ENCODE measurements around the gene GLRA1. TPM values are rescaled to one million over a fixed set of nuclear protein-coding genes. Genes with fewer than 3 reads are reported as not detected.
"Not testable (repeated sequence)": the region's sequence is repeated elsewhere in the genome, so short reads cannot be mapped to it uniquely, and the experiment has no call there.

GLRA1 gene
- total RNA-seq, 1 donor from 2014 or later, result not detected

DNA sequence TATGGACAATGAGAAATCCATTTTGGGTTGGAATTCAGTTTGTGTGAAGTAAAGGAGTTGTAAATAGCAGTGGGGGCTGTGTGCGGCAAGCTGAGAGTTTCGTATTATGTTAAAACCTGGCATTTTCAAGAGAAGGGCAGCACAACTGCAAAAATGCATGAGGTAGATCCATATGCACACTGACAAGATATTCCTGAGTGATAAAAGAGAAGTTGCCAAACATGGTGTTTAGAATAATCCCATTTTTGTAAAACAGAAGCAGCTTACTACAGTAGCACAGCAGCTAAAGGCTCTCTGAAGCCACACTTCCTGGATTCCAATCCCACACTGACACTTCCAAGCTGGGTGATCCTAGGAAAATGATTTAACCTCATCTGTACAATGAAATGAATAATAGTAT, 11.2 kb downstream of the GLRA1 start:
- no peak for DNase-seq

DNA sequence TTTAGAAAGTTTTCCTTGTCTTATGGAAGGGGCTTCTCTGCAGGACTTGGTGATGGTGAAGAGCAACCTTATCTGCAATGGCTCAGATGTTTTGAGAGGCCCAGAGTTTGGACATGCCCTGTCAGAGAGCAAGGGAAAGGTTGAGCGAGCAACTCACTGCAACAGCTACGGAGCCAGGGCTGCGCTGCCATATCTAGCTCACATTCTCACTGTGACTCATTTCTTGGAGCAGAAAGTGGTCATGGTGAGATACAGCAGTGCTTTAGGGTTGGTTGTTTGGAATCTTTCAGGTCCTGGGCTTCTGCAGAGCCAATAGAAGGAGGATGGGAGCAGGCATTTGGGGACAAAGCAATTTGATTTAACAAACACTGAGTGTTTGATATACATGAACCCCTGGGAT, 12.3 kb downstream of the GLRA1 start:
- no peak for DNase-seq

DNA sequence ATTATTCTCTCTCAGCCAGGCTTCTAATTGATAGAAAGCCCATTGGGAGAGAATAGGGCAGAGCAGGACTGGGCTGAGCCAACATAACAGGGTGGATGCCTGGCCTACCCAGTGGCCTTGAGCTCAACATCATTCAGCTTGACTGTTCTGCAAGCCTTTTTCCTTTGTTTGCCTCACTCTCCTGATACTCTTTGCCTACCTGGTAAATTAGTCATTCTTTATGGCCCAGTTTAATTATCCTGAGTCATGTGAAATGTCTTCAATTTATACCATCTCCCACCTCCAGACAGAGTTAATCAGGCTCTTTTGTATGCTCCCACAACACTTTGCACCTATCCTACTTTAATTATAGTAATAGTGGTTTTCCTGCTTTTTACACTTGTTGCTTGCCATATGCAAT, 13.6 kb downstream of the GLRA1 start:
- no peak for DNase-seq

DNA sequence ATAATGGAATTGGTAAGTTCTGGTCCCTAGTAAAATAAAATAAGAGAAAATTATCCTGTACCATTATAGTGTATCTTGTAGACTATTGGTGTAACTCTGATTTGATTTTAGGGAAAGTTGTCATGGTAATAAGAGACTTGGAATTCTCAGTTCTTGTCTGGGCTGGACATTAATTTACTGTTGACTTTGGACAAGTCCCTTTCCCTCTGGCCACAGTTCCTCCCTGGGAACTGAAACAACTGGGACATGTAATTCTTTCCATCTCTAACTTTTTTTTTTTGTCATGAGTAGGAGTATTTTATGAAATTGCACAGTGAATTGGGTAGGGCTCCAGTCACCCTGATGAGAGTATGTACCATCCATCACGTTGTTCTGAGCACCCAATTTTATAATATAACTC, 15.0 kb downstream of the GLRA1 start:
- no peak for DNase-seq

DNA sequence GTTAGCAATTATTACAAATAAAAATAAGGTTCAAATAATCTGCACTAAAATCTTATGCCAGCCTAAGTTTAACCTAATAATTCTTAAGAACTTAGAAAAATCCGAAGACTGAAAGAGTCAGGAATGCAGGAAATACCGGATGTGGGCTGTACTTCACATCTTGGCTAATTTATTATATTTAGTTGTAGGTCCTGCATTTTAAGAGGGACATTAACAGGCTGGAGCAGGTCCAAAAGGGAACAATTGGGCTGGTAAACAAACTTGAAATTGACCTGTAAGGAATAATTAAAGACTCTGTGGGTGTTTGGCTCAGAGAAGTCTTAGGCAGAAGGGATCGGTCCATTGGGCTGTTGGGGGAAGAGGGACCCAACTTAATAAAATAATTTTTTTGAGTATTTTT, 18.4 kb downstream of the GLRA1 start:
- no peak for DNase-seq

DNA sequence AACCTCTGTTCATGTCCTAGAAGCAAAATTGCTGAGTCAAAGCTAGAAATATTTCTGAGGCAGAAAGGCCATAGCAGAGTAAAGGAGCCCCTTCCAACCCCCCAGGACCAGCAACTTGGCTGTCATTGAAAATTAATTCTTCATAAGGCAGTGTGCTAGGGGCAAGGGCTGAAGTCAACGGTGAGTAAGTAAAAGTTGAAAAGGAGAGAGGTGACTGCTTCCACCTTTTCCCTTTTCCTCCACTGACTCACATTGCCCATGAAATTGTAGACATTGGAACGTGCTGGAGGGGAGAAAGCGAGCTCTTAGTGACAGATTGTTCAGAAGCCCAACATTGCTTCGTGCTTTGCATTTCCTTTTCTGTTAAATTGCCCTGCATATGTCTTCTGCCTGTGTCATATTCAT, 19.1 kb downstream of the GLRA1 start:
- no peak for DNase-seq

DNA sequence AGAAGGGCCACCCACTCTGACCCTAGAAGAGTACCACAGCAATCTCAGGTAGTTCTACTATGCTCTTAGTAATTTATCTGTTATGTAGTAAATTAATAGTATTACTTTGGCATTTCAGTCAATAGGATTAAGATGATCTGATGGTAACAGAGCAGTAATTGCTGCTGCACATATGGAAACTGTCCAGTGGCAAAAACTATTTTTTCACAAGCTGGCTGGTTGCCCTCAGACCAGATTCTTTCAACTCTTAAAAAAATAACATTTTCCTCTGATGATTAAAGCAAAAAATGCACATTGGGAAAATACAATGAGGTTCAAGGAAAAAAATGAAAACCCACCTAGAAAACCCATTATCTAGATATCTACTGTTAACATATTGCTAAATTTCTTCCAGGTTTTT, 19.7 kb downstream of the GLRA1 start:
- DNase-seq, result no peak

DNA sequence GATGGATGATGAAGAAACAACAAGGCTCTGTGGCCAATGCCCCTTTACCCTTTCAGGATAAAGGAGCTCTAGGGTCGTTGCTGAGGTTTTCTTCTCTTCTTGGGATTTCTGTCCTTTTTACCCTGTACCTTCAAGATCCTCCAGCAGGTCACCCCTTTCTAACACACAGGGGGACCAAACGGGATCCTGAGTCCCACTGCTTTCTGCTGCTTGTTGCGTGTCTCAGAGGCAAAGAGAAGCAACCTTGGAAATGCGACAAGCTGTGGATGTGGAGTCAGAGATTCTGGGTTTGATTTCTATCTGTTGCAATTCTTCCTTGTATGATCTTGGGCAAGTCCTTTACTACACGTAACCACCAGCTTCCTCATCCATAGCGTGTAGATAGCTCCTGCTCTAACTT, 20.5 kb downstream of the GLRA1 start:
- DNase-seq, result no peak

DNA sequence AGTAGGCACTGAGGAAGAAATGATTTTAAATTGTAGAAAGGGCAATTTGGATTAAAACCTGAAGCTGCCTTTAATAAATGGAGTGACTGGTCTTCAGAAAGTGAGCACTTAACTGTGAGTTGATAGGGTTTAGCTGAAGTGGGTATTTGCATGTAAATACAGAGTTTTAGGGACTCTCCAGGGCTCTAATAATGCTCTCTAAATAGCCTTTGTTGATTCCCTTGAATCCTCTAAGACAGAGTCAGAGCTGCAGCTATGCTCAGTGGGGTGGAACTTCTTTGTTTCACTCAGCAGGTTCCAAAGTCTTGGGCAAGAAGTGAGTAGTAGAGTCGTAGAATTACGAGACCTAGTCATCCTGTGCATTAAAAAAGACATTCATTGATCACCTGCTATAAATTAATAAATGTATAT, 21.4 kb downstream of the GLRA1 start:
- DNase-seq, result no peak

DNA sequence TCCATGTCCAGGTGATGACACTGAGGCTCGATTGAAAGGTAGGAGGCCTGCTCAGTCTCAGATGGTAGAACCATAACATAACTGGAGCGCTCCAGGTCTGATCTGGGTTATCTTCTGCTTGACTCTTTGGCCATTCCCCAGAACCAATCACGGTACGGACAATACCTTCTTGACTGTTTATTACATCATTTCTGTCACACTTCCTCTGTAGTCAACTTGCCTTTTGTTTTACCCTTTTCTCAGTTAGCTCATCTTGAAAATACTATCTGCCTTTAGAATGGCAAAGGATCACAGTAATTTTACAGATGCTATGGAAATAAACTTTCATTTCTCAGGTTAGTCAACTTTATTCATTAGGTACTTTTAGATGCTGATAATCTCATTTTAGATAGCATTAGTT, 22.4 kb downstream of the GLRA1 start:
- no peak for DNase-seq

DNA sequence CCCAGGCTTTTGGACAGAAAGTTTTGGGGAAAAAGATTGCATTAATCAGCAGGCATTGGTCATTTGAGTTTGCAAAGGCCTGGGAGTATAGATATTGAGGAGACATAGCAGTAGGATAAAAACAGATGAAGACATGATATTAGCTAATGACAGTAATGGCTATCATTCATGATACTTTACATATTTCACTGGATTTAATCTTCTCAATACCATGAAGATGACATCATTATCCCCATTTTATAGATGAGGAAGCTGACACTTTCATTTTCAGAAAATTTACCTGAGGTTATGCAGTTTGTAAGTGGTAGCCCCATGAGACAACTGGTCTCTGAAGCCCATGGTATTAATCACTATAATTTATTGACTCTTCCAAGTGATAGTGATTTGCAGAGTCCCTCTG, 23.0 kb downstream of the GLRA1 start:
- no peak for DNase-seq

DNA sequence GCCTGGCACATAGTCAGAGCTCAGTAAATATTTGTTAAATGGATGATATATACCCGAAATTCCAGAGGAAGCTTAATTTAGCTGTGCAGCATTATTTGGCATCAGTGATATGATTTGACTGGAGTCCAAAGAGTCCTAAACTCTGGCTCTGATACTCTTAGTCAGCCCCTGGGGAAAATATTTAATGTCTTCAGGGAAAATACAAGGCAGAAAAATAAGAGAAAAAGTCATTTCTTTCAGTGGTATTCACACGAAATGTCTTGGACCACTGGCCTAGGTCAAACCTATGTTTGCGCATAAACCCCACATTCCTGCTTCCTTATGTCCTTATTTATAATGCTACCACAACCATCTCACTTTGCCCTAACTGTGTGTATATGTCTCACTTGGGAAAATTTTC, 23.8 kb downstream of the GLRA1 start:
- DNase-seq, result no peak

DNA sequence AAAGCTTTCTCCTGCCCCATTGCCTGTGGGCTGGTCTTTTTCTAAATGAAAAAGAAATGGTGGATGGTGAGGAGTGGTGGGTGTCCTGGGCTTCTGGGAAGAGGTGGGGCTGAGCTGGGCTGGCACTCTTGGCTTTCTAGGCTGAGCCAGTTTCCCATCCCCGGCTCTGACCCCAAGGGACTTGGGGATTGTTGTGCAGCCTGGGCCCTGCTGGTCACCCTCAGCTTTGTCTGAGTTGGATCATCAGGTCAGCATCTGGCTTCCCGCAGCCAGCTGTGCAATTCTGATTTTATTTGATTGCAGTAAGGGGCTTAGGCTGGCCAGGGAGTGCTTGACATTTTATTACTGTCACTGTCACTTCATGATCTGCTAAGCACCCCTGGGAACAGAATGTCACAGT, 25.3 kb downstream of the GLRA1 start:
- no peak for DNase-seq

DNA sequence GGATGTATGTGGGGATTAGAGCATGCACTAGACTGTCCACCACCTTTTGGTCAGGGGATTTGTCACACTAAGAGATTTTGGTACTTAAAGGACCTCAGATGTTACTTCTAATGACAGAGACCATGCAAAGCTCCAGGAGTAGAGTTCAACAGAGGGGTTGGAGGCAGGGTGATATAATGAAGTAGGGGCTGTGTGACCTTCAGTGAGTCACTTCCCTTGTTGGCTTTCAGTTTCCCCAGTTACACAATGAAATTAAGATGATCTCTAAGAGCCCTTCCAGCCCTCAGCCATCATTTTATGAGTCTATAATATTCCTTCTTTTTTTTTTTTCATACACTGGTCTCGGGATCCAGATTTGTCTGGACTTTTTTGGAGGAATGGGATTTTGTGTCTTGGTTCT, 26.8 kb downstream of the GLRA1 start:
- DNase-seq, result no peak

DNA sequence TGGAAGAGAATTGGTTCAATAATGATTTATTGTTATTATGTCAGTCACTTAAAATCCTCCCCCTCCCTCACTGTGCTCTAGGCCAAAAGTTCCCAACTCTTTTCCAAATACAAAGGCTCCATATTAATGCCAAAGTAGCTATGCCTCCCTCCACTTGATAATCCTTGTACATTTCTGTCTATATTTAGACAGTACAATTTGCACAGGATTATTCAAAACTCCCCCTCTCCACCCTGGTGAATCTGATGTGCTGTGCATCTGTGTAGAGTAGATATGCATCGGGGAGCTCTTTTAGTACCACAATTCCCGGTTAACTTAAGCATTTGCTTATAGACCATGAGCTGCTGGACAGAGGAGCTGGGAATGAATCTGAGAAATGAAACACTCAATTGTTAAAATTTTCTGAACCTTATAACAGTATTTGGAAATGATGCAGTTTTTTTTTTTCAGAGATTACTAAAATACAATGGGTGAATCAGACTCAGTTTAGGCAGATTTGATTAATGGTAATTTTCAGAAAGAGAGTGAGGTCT, 27.6 kb downstream of the GLRA1 start:
- DNase-seq, result no peak

DNA sequence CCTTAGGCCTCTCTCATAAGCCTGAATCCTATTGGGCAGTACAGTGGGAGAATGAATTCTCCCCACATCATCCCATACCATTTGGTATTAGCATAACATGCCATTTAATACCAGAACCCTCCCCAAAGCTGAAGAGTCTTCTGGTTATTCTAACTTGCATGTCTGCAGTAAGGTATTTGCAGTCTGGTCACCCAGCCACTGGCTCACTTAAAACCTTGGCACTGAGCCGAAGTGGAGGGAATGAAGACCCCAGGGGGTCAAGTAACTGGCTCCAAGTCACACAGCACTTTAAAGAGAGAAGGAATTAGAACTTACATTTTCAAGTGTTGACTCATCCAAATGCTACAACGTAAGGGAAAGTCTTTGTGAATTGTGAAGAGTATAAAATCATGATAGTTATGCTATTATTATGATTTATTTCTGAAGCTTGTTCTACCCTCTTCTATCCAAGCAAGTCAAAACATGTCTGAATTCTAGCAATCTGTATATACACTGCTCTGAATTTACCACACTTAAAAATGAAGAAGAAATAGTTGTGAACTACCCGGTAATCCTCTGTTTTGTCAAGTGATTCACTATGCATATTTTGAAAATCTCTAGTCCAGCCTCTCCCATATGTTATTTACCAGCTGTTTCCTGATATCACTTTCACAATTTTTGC, 28.5 kb downstream of the GLRA1 start:
- DNase-seq, result no peak

DNA sequence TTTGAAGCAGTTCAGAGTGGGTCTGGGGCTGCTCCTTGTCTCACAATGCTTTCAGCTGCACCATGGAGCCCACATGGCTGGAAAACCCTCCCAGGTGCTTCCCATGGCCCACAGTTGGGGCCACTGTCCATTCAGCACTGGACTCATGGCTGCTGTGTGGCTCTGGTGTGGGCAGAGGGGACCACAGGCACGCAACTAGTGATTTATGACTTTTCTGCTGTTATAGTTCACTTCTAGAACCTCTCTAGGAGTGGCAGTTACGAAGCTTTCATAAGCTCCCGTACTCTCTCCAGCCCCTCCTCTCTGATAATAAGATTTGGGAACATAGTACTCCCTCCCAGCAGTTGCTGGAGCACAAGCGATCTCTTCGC, 29.0 kb downstream of the GLRA1 start:
- no peak for DNase-seq

DNA sequence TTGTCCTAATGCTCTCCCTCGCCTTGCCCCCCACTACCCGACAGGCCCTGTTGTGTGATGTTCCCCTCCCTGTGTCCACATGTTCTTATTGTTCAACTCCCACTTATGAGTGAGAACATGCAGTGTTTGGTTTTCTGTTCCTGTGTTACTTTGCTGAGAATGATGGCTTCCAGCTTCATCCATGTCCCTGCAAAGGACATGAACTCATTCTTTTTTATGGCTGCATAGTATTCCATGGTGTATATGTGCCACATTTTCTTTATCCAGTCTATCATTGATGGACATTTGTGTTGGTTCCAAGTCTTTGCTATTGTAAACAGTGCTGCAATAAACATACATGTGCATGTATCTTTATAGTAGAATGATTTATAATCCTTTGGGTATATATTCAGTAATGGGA, 31.2 kb downstream of the GLRA1 start:
- not testable (repeated sequence) for DNase-seq

DNA sequence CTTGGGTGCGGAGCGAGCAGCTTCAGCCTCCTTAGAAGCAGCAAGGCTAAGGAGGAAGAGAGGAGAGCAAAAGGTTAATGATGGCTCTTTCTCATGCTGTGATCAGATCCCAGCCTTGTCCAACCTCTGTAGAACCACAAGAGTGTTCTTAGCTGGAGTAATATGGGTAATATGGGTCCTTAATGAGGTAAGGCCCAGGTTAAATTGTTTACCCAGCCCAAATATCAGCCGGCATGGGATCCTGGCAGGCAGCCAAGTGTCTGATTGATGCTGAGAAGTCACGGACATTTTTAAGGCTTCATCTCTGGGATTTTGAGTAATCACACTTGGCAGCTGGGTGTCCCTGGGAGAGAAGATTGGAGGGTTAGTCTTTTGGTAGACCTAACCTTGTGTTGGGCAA, 32.3 kb downstream of the GLRA1 start:
- no peak for DNase-seq

DNA sequence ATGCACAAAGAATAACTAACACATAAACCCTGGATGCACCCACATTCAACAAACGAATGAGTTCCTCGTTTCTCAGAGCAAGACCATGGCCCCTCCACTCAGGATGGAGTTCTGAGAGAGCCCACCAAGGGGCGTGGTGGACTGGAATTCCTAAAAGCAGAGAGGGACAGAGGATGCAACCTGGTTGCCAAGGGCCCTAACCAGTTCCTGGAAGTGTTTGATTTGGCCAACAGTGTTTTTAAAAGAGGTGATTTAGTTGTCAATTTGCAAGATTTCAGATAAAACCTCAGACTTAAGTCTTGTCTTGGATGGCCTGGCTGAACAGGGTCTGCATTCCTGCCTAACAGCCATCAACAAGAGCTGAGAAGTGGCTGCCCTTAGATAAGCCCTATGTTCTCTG, 34.4 kb downstream of the GLRA1 start:
- DNase-seq, result no peak

DNA sequence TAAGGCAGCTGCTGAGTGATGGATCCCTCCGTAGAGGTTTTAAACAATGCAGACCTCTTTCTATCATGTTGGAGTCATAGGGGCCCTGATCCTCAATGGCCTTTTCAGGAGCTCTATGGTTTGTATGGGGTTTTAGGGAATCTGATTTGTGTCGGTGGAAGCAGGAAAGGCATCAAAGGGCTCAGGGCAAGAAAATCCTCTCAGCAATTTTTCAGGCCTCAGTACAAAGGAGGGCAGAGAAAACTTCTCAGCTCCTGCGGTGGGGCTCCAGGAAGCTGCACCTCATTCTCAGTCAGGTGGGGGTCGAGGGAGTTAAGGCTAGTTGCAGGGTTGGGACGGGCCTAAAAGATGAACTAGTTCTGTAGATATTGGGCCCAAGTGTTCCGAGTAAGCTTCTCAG, 35.0 kb downstream of the GLRA1 start:
- DNase-seq, result no peak

DNA sequence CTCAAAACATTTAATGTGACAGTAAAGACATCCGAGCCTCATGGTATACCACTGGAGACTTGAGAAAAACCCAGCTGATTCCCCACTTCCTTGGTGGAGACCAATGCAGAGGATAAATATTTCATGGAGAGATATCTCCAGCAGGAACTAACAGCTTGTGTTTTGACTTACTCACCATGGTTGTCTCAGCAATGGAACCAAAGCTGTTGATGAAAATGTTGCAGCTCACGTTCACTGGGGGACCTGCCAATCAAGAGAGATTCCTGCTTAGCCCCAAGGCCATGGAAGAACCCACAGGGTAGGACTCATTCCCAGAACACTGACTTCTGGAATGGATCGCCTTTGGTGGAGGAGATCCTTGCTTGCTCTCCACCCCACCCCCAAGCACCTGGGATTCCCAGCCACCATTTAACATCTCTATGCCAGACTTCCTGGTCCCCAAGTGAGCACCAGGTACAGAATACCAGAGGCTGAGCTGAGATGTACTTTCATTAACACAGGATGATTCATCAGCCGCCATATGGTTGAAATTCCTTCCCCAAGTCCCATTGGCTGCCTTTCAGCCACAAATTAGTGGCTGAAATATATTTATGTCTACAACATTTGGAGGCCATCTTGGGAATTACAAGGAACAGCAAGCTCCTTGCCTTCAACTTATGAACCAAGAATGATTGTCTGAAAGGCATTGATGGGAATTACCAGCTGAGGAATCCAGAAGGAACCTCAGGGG, 37.9 kb downstream of the GLRA1 start:
- no peak for DNase-seq

DNA sequence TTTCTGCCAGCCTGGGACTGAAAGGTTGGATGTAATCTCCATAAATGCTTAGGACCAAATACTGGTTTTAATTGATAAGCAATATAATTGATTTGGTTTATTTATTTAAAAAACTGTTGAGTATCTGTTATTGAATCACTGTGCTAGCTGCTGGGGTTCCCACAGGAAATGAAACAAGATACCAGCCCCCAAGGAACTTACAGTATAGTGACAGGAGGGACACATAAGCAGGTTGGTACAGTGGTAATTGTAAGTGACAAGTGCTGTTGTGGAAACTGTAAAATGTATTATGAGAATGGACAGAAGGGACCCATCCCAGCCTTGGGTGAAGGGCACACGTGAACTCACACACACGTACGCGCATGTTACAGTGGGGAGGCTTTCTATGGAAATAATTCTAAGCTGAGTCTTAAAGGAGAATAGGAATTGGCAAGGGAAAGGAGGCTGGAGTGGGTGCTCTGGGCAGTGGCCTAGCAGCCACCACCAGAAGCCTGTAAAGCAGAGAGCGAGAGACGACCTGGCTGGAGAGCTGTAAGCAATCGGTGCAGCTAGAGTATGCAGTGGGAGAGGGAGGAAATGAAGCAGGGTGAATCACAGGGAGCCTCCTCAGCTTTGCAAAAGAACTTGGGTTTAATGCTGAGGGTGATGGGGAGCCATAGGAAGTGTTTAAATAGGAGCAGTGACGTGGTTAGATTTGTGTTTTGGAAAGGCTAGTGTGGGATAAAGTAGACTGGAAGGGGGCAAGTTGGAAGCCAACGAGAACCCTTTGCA, 39.3 kb downstream of the GLRA1 start:
- no peak for DNase-seq
